ENCODE results near the gene DMBT1.

- no peak for TF ChIP-seq EZH2 (IDR thresholded peaks at IDR 0.05; ENCODE audit: borderline replicate concordance, low read depth, low read length, severe bottlenecking)
- TF ChIP-seq, protein P1, sequence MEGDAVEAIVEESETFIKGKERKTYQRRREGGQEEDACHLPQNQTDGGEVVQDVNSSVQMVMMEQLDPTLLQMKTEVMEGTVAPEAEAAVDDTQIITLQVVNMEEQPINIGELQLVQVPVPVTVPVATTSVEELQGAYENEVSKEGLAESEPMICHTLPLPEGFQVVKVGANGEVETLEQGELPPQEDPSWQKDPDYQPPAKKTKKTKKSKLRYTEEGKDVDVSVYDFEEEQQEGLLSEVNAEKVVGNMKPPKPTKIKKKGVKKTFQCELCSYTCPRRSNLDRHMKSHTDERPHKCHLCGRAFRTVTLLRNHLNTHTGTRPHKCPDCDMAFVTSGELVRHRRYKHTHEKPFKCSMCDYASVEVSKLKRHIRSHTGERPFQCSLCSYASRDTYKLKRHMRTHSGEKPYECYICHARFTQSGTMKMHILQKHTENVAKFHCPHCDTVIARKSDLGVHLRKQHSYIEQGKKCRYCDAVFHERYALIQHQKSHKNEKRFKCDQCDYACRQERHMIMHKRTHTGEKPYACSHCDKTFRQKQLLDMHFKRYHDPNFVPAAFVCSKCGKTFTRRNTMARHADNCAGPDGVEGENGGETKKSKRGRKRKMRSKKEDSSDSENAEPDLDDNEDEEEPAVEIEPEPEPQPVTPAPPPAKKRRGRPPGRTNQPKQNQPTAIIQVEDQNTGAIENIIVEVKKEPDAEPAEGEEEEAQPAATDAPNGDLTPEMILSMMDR (IDR thresholded peaks at IDR 0.05; ENCODE audit: borderline replicate concordance, extremely low read depth, low read length, poor library complexity, severe bottlenecking): no peak
Measured at GRCh38 chr10:122669842-122670241, 109.3 kb downstream of the DMBT1 start.

All from DND-41 (cell line).